Fibroblast of lung (primary cell): ENCODE results near the gene METTL23. TPM values are rescaled to one million over a fixed set of nuclear protein-coding genes. Genes with fewer than 3 reads are reported as not detected.
"Not testable (repeated sequence)": the region's sequence is repeated elsewhere in the genome, so short reads cannot be mapped to it uniquely, and the experiment has no call there.

Experiments used
- DNase-seq, 2 donors: peaks; one replicate each; pipeline versions ENCODE4 v3.0.0 to v3.0.0-alpha.2; 2010; ENCODE audit warnings: low read depth in 2 of 2
- H2AFZ ChIP-seq: 2 replicates; pipeline ENCODE4 v1.5.1; 2012; ENCODE audit warnings: low read length, control low read depth, inconsistent platforms
- H3K27ac ChIP-seq: 2 replicates; pipeline ENCODE4 v1.5.1; 2011; ENCODE audit warnings: low read length, control low read depth; ENCODE audit not compliant: insufficient read depth
- H3K27me3 ChIP-seq: 2 replicates; pipeline ENCODE4 v1.5.1; 2011; ENCODE audit warnings: mild to moderate bottlenecking, low read length; ENCODE audit not compliant: control insufficient read depth, insufficient read depth
- H3K36me3 ChIP-seq: 2 replicates; pipeline ENCODE4 v1.5.1; 2011; ENCODE audit warnings: low read length; ENCODE audit not compliant: control insufficient read depth, insufficient read depth
- H3K4me1 ChIP-seq: 2 replicates; pipeline ENCODE4 v1.5.1; 2011; ENCODE audit warnings: low read length; ENCODE audit not compliant: control insufficient read depth, insufficient read depth; ENCODE audit errors: extremely low read depth
- H3K4me2 ChIP-seq: 2 replicates; pipeline ENCODE4 v1.5.1; 2011; ENCODE audit warnings: low read length, control low read depth; ENCODE audit not compliant: insufficient read depth; ENCODE audit errors: extremely low read depth
- H3K4me3 ChIP-seq, 4 experiments: fragments of 200-600 bp in 1 of 4; sonication (generic) in 1 of 4; replicated peaks in 1 of 4; 2 replicates each; pipeline ENCODE4 v1.5.1; 2011 to 2016; ENCODE audit warnings: low read length in 4 of 4, low read depth in 3 of 4, mild to moderate bottlenecking in 3 of 4, control low read depth in 2 of 4, inconsistent platforms in 1 of 4, mixed read lengths in 1 of 4; ENCODE audit not compliant: insufficient read depth in 1 of 4; ENCODE audit errors: control extremely low read depth in 1 of 4
- H3K79me2 ChIP-seq: 2 replicates; pipeline ENCODE4 v1.5.1; 2012; ENCODE audit warnings: mild to moderate bottlenecking, low read length, inconsistent platforms; ENCODE audit not compliant: control insufficient read depth, insufficient read depth
- H3K9ac ChIP-seq: 2 replicates; pipeline ENCODE4 v1.5.1; 2011; ENCODE audit warnings: mild to moderate bottlenecking, low read length, control low read depth; ENCODE audit not compliant: insufficient read depth
- H3K9me3 ChIP-seq: 2 replicates; pipeline ENCODE4 v1.5.1; 2012; ENCODE audit warnings: low read depth, low read length; ENCODE audit not compliant: control insufficient read depth, insufficient read depth
- H4K20me1 ChIP-seq: 2 replicates; pipeline ENCODE4 v1.5.1; 2011; ENCODE audit warnings: low read length; ENCODE audit not compliant: control insufficient read depth, insufficient read depth; ENCODE audit errors: extremely low read depth
- CTCF ChIP-seq, 2 donors: IDR thresholded peaks in 1 of 2; conservative IDR thresholded peaks in 1 of 2; 1 replicate in 1 of 2; 2 replicates in 1 of 2; pipeline ENCODE4 v1.5.1; 2011 to 2012; ENCODE audit warnings: low read length in 2 of 2, control low read depth in 1 of 2, inconsistent platforms in 1 of 2, low read depth in 1 of 2, mild to moderate bottlenecking in 1 of 2
- EZH2 ChIP-seq: IDR thresholded peaks from 2 replicates; pipeline ENCODE4 v1.5.1; 2012; ENCODE audit warnings: low read length, control low read depth, mild to moderate bottlenecking; ENCODE audit errors: missing control alignments
- polyA plus RNA-seq, 2 donors: library from polyadenylated mRNA; depleted of rRNA in 1 of 2; stranded (reverse) in 1 of 2; unstranded in 1 of 2; fragments of >200 nt; gene quantifications; 2 replicates each; pipeline ENCODE4 v1.2.1, GENCODE V29; 2011 to 2012; ENCODE audit warnings: missing spikeins in 1 of 2
- total RNA-seq: library from RNA; depleted of rRNA; stranded (reverse); fragments of >200 nt; gene quantifications from 2 replicates; pipeline ENCODE4 v1.2.1, GENCODE V29; 2014

The METTL23 gene
- total and polyA plus RNA-seq, 2 donors (not counting 1 experiment from before 2014, with no cell fraction given), result 26.4 to 35.1 TPM

- no peaks in the 10 kb centered on the region for H4K20me1 ChIP-seq
- peaks cover 71% of the 10 kb centered on the region for H3K79me2 ChIP-seq
- peaks cover 20% of the 10 kb centered on the region for H3K4me1 ChIP-seq
- no peaks in the 10 kb centered on the region for H3K27me3 ChIP-seq
- H3K4me2 ChIP-seq, result no peak overlapping the region
- H3K9ac ChIP-seq, result no peak overlapping the region
- H3K27ac ChIP-seq, result no peak overlapping the region
- H2AFZ ChIP-seq, result no peak overlapping the region
- DNase-seq, result no peak
- TF ChIP-seq CTCF (conservative IDR thresholded peaks at IDR 0.05 in 1 of 2, IDR thresholded peaks at IDR 0.05 in 1 of 2; ENCODE audit: low read depth in 1 of 2, low read length in 2 of 2) (no peak), EZH2 (no peak)
- H3K9me3 ChIP-seq, result no peaks in the 10 kb centered on the region
- no peaks in the 10 kb centered on the region for H3K36me3 ChIP-seq
- H3K4me3 ChIP-seq, result no peak overlapping the region
Observed at GRCh38 chr17:76706817-76707216, 19.8 kb upstream of the METTL23 start.

- Histone ChIP-seq H3K4me3 (peak overlapping the region; percentile 32 to 77 (median 42)), H4K20me1 (no peaks in the 10 kb centered on the region), H3K4me1 (peaks cover 19% of the 10 kb centered on the region), H3K9me3 (no peaks in the 10 kb centered on the region), H3K27ac (peak overlapping the region; percentile 82), H2AFZ (no peak overlapping the region), H3K36me3 (peaks cover 2% of the 10 kb centered on the region), H3K27me3 (no peaks in the 10 kb centered on the region), H3K9ac (peak overlapping the region; percentile 55), H3K79me2 (peaks cover 60% of the 10 kb centered on the region), H3K4me2 (peak overlapping the region; percentile 97)
- TF ChIP-seq EZH2 (no peak), CTCF (conservative IDR thresholded peaks at IDR 0.05 in 1 of 2, IDR thresholded peaks at IDR 0.05 in 1 of 2; ENCODE audit: low read depth in 1 of 2, low read length in 2 of 2) (peak; percentile 23 to 25)
- DNase-seq, result no peak
Observed at GRCh38 chr17:76707985-76708807, 18.4 kb upstream of the METTL23 start.

GRCh38 chr17:76709077-76709950, 17.3 kb upstream of the METTL23 start:
- Histone ChIP-seq H3K9me3 (no peaks in the 10 kb centered on the region), H3K9ac (peak overlapping the region; percentile 72), H3K36me3 (peaks cover 4% of the 10 kb centered on the region), H3K4me1 (peaks cover 19% of the 10 kb centered on the region), H2AFZ (no peak overlapping the region), H3K27me3 (no peaks in the 10 kb centered on the region), H3K27ac (peak overlapping the region; percentile 99), H4K20me1 (no peaks in the 10 kb centered on the region), H3K4me2 (peak overlapping the region; percentile 97), H3K79me2 (peaks cover 53% of the 10 kb centered on the region), H3K4me3 (peak overlapping the region; percentile 75 to 81 (median 78))
- peak; percentile 97 to 100 for DNase-seq
- no peak for TF ChIP-seq EZH2
- no peak for TF ChIP-seq CTCF (conservative IDR thresholded peaks at IDR 0.05 in 1 of 2, IDR thresholded peaks at IDR 0.05 in 1 of 2; ENCODE audit: low read depth in 1 of 2, low read length in 2 of 2)

- not testable (repeated sequence) for H4K20me1 ChIP-seq
- DNase-seq, result peak; percentile 45 to 60
- H3K4me1 ChIP-seq, result peaks cover 22% of the 10 kb centered on the region
Observed at GRCh38 chr17:76709951-76710862, 16.4 kb upstream of the METTL23 start.

More at GRCh38 chr17:76709951-76710862, 16.4 kb upstream of the METTL23 start:
- peak overlapping the region; percentile 99 for H3K27ac ChIP-seq
- H3K4me3 ChIP-seq, result peak overlapping the region; percentile 75 to 81 (median 78)
- not testable (repeated sequence) for H3K27me3 ChIP-seq, H2AFZ ChIP-seq, H3K9me3 ChIP-seq, H3K36me3 ChIP-seq
- peak overlapping the region; percentile 72 for H3K9ac ChIP-seq
- peaks cover 48% of the 10 kb centered on the region for H3K79me2 ChIP-seq
- peak overlapping the region; percentile 97 for H3K4me2 ChIP-seq
